ENCODE measurements around the gene PPP1R9A.

- no peak for TF ChIP-seq CTCF (conservative IDR thresholded peaks at IDR 0.05; ENCODE audit: low read depth, low read length)
- no peak for TF ChIP-seq EZH2phosphoT487 (IDR thresholded peaks at IDR 0.05; ENCODE audit: borderline replicate concordance, low read length)
Observed at GRCh38 chr7:95169678-95170077, 262.3 kb downstream of the PPP1R9A start.

Data from PC-3 (cell line).